IPS-NIHi11 (cell line): ENCODE data around the gene MAP7.
"Not testable (repeated sequence)": the region's sequence is repeated elsewhere in the genome, so short reads cannot be mapped to it uniquely, and the experiment has no call there.

Source experiments
- DNase-seq: peaks from one replicate; pipeline ENCODE4 v3.0.0; 2012; ENCODE audit warnings: mixed read lengths, low spot score

Gene MAP7

DNA sequence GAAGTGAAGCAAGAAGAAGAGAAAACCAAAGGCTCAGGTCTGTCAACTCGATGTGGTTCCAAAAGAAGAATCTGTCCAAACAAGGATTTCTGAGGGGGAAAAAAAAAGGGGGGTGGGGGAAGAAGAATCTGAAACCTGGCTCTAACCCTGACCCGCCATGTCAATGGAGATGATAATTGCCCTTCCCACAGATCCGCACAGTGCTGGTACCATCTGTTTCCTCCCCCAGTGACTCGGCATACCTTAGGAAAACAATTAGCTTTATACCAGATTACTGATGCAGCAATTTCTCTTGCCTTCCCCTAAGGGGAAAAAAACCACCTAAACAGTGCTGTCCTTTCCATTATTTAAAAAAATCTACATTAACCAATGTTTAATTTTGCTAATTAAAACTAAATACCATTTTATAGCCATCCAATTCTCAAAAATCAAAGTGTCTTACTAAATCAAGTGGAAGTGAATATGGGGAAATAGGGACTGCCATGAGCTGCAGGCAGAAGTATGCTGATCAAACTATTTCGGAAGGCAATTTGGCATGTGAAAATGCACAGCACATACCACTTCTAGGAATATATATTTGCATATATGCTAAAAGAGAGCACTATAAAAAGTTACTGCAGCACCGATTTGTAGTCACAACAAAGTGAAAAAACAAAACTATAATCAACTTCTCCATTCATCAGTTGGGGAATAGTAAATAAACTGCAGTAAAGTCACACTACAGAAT is 46.8 kb downstream of the MAP7 start:
- no peak for DNase-seq

DNA sequence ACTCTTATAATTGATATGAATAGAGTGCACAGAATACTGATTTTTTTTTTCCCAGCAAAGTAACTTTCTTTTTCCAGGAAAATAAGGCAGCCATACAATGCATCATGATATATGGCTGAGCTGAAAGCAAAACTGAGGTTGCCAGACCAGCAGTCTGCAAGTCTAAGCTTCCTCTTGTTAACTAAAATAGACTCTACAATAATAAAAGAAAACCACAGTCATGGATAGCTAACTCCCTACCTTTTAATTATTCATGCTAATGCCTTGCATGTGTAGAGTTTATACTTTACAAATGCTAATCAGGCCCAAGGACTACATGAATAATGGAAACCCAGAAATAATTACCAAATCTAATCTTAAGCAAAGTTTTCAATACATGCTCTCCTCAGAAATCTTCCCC is 47.4 kb downstream of the MAP7 start:
- no peak for DNase-seq

DNA sequence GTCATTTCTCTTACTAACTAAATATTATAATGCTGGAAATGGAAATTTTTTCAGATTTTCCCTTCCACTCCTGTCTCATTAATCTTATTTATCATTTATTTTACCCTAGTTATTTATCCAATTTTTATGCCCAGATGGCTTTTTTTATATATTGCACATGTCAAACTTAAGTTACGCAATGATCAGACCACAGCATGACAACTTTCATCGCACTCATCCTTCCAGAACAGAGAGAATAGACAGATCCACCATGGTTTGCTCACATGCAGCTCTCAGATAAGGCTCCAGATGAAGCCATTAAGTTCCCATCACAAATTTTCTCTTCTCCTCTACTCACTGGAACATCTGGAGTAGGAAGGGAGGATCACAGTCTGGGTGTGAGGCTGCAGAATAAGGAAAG is 48.7 kb downstream of the MAP7 start:
- DNase-seq = no peak

DNA sequence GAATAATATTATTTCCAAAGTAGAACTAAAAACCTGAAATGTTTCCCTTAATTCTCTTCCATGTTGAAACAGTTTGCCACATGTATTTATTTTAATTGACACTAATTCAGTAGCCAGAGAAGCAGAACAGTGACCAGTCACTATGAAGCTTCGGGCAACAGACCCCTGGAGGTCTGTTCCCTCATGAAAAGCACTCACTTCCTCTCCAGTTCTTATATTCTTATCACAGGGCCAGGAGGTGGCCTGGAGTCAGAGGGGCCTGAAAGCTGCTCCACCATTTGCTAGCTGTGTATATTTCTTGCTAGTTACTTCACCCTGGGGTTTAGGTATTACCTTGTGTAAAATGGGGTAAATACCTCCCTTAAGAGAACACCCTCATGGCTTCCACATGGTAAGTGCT is 49.1 kb downstream of the MAP7 start:
- no peak for DNase-seq

DNA sequence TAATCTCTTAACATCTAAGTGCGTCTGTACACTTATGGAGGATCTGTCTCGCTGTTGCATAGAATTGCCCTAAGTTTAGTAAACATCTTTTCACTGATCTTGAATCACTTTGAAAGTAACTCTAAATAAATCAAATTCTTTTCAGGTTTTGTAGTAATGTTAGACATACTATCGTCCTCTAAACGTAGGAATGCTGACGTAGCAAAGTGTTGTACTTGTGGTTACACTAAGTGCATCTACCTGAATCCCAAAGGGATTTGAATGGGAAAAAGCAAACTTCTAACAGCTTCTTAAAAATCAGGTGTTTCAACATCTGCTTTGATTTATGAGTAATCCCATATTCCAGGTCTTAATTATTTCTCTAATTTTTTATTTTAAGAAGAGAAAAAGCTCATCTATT is 49.8 kb downstream of the MAP7 start:
- no peak for DNase-seq

DNA sequence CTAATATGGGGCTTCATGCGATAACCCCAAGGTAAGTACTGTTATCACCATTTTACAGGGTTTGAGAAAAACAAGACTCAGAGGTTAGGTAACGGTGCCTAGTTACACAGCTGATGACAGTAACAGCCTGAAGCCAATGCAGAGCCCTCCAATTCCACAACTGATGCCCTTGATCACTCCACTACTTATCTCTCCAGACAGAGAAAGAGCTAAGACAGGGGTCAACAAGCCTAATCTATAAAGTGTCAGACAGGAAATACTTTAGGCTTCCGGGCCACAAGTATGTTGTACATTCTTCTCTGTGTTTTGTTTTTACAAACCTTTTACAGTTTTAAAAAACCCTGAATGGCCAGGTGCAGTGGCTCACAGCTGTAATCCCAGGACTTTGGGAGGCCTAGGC is 50.9 kb downstream of the MAP7 start:
- no peak for DNase-seq

DNA sequence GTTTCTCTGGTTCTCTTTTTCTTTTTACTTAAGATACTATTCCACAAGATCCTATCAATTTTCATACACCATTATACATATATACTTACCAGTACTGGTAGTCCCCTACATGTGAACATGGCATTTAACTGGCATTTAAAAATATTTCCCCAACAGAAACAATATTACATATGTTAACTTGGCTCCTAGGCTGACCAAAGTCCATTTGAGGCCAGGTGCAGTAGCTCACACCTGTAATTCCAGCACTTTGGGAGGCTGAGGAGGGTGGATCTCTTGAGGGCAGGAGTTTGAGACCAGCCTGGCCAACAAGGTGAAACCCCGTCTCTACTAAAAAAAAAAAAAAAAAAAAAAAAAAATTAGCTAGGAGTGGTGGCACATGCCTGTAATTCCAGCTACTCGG is 53.8 kb downstream of the MAP7 start:
- DNase-seq = not testable (repeated sequence)

DNA sequence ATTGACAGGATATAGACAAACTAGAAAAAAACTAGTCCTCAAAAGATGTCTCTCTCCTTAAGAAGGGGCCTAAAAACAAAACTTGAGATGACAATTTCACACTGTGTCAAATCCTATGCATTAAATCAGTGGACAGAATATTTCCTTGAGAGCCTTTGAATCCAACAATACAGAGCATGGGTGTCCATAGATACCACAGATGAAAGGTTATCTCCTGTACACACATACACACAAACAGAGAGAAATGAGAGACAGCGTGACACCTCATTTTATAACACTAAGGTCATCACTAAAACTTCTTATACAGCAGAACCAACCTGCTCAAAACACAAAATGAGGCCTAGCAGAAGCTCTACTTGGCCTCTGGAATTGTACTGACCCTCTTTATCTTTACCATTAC is 55.5 kb downstream of the MAP7 start:
- DNase-seq = no peak

DNA sequence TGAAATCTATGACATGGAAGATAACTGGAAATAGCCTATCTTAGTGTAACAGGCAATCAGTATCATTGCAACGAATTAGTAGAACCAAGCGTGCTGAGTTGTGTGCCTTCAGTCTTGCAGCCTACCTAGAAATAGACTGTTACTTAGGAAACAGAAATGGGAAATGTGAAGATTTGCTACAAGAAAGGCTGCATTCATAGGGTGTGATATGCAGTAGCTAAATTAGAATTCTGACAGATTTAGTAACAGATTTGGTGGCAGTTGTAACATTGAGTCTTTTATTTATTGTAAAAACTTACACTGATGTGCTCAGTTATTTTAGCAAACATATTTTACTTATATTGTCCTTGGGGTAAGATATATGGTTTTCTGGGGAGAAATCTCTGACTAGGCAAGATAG is 56.2 kb downstream of the MAP7 start:
- DNase-seq = no peak

DNA sequence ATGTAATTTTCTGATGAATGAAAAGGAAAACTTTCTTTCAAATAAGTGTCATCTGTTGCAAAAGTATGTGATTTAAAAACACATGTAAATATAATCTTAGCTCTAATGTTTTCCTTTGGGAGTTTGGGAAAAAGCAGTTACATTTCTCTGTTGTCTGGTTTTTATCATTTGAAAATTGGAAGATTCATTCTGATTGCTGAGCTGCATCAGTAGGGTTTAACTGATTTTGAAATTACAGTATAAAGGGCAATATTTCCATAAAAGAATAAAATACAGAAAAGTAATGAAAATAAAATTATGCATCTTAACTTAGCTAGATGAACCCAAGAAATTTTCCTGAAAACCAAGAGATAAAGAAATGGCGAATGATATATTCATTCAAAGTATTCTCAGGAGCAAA is 57.8 kb downstream of the MAP7 start:
- DNase-seq = no peak

DNA sequence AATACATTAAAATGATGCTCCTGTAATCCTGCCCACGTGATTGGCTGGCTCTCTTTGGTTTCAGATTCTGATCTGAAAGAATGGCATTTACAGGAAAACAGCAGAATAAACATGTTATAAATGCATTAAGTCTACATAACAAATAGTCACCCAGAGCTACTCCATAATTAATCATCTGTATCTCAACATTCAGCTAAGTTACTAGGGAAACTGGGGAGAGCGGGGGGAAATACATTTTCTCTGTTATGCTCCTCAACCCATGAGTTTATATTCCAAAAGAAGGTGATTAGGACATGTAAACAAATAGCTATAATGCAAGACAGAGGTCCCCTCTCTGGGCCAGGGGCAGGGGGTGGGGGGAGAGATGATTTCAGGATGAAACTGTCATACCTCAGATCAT is 58.5 kb downstream of the MAP7 start:
- DNase-seq = no peak

DNA sequence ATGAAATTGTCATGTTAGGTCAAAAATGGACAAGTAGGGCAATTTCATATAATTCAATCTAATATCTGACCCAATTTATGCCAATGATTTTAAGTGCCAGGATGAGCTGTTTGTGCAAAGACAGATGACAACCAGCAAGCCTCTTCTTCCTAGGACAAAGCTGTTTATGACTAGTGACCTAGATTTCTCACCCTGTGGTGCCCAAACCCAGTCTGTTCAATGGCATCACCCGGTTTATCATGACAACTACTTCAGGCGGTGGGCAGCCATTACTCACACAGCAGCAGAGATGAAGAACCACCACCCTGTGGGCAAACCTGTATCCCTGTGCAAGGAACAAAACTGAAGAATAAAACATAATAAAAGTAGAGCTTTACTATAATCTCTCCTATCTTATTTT is 59.0 kb downstream of the MAP7 start:
- no peak for DNase-seq

DNA sequence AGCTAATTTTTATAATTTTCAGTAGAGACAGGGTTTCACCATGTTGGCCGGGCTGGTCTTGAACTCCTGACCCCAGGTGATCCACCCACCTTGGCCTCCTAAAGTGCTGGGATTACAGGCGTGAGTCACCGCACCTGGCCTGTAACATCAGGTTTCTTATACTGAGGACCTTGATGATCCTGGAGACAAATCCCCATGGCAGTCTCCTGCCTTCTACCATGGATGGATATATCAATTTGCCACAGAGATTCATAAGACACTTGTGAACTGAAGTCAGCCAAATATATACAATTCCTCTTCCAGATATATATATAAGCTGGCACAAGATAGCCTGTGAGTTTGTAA is 60.6 kb downstream of the MAP7 start:
- not testable (repeated sequence) for DNase-seq

DNA sequence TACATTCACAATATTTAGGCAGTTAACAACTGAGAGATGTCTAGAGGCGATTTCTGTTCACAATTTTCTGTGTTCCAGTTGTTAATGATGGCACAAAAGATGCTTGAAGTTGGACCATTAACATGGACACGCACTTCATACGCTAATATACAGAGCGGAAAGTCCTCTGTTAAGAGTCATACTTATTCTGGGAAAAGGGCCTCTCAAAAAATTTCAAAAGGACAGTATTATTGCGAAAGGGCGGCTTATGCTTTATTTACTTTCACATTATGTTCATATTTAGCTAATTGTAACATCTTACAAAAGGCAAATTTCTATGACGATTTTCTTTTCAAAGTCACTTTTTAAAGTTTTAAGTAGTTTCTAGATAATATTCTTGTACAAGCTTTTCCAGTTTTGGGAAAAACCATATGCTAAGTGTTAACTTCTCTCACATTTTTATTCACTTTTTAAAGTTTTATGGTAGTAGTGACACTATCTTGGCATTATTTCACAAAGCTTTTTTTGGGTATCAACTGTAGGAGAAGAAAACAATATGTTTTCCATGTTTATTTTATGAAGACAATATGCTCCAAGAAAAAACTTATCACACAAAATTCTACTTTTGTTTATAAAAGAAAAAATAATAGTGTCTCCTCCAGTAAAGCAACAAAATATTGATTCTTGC is 62.3 kb downstream of the MAP7 start:
- DNase-seq = no peak

DNA sequence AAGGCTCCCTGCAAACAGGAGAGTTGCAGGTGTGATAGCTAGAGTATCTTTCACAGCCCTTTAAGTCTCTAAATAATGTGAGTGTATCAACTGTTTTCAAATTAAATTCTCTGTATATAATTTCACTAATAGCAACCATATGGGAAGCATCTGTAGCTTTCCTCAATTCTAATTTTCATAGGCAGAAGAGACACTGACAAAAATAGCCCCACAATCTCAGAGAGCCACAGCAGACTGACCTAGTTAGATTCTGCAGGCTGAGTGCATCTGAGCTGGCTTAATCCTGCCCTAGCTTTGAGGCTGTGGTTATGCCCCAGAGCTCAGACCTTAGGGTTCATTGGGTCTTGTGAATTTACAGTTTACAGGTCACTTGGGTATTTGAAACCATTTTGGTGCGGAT is 63.9 kb downstream of the MAP7 start:
- no peak for DNase-seq

DNA sequence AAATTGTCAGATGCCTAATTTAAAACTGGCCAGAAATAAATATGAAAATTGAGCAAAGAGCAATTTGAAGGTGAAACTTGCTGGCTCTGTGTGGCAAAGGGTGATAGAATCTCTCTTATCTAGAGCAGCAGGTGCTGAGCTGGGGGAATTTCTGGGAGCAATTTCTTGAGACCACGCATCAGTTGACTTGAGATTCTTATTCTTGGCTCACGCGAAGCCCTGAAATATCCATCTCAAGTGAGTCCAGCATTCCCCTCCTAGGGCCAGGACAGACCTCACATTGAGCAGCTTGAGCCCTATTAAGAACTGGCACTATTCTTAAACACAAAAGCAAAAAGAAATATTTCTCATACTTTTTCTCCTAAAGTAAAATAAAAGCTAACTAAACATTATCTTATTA is 66.3 kb downstream of the MAP7 start:
- DNase-seq = no peak

DNA sequence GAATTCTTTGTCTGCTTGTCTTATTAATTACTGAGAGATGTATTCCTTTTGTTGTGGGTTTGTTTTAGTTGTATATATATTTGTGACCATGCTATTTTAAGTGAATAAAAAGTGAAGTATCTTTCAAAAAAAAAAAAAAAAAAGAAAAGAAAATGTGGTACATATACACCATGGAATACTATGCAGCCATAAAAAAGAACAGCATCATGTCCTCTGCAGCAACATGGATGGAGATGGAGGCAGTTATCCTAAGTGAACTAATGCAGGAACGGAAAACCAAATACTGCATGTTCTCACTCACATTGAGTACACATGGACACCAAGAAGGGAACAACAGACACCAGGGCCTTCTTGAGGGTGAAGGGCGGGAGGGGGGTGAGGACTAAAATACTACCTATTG is 67.2 kb downstream of the MAP7 start:
- not testable (repeated sequence) for DNase-seq

DNA sequence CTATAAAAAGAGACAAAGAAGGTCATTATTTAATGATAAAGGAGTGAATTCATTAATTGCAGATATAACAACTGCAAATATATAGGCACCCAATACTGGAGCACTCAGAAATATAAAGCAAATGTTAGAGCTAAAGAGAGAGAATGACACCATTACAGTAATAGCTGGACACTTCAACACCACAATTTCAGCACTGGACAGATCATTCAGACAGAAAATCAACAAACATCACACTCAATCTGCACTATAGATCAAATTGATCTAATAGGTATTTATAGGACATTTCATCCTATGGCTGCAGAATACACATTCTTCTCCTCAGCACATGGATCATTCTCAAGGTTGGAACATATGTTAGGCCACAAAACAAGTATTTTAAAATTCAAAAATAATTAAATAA is 72.7 kb downstream of the MAP7 start:
- no peak for DNase-seq

DNA sequence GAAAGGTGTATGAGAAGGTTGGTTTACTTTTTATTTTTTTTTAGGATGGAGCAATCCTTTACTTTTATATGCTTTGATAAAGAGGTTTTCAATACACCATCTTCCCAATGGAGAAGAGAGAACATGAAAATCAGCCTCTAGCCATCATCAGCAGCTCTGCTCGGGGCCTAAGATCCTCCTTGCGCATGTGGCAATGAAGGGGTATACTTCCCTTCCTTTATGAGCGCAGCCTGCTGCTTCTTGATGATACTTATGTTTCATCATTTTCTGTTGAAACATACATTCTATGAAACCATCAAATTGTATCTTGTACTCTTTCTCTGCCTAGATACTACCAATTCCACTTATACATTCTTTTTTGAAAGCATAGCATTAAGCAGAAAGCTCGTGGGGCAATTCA is 74.5 kb downstream of the MAP7 start:
- DNase-seq = no peak

DNA sequence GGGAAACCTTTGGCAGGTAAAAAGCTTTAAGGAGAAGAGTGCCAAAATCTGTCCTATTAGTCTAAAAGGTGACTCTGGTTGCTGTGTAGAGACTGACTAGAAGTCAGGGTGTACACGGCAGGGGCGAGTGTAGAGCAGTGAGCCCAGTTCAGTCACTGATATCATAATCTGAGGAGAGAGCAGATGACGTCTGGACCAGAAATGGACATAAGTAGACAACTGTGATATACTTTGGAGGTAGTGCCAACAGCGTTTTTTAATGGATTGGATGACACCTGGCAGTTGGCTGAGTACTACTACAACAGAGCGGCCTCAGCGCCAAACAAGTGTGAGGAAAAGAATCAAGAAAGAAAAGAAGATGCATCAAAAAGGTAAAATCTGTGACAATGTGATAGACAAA is 76.0 kb downstream of the MAP7 start:
- DNase-seq = no peak

DNA sequence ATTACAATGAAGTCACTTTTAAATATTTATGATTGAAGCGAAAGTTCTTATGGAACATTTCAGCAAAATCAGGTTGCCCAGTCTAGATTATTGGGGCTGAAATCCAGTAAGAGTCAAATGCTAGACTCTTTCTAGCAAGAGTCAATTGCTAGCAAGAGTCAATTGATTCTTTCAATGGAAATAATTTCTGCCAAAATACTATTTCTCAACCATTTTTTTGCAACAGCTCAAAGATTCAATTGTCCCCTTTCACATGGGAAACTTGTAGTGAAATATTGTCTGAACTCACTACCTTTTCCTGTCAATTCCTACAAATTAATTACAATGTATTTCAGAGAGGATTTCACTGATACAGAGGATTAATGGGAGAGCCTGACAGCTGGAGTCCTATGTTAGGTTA is 78.3 kb downstream of the MAP7 start:
- DNase-seq = no peak

DNA sequence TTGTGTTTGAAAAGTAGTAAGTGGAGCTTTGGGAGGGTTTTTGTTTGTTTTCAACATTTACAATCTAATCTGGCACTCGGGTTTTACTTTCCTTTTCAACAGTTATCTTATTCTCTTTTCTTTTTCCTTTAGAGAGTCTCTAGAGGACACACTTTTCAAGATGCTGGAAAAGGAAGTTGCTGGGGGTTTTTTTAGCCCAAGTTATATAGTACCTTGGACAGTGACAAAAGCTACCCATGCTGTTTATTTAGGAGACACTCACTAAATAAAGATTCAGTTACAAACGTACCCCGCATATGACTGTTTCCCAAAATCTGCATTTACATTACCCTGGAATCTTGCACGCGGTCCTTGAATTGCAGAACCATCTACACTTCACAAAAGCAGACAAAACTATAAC is 78.8 kb downstream of the MAP7 start:
- no peak for DNase-seq

DNA sequence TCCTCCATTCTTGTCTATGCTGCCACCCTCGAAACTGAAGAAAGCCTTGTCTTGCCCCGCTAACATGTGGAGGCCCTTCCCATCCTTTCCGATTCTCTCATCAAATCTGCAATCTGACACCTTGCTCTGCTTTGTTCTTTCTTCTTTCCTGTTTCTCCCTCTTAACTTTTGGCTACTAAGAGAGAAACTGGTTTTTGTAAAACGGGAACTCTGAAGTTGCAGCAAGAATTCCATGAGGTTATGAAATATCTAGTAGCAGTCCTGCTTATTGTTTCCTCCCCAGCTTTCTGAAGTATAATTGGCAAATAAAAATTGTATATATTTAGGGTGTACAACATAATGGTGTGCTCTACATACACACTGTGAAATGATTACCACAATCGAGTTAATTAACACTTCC is 80.2 kb downstream of the MAP7 start:
- DNase-seq = no peak

DNA sequence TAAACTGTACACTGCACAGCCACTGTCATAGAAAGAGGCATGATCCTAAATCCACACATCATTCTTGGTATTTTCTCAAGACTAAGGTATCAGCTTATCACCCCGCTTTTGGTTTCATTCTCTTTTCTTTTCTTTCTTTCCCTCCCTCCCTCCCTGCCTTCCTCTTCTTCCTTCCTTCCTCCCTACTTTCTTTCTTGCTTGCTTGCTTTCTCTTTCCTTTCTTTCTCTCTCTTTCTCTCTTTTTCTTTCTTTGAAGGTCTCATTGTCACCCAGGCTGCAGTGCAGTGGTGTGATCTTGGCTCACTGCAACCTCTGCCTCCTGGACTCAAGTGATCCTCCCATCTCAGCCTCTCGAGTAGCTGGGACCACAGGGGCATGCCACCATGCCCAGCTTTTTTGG is 81.1 kb downstream of the MAP7 start:
- no peak for DNase-seq
